Measurements from ENCODE around the gene ESR1. TPM values are rescaled to one million over a fixed set of nuclear protein-coding genes. Genes with fewer than 3 reads are reported as not detected.

Gene ESR1
- total and polyA plus RNA-seq, 2 donors (not counting 1 experiment from before 2014, with no cell fraction given), result 0.06 to 0.50 TPM

GRCh38 chr6:151835396-151835795 lies 27.9 kb downstream of the ESR1 start:
- H2AFZ ChIP-seq (ENCODE audit: low read length), result no peak overlapping the region
- H3K4me1 ChIP-seq (ENCODE audit: control insufficient read depth, extremely low read depth, insufficient read depth, low read length), result no peaks in the 10 kb centered on the region
- H3K4me2 ChIP-seq (ENCODE audit: extremely low read depth, insufficient read depth, low read length), result no peak overlapping the region
- TF ChIP-seq CTCF (conservative IDR thresholded peaks at IDR 0.05 in 1 of 2, IDR thresholded peaks at IDR 0.05 in 1 of 2; ENCODE audit: low read depth in 1 of 2, low read length in 2 of 2), result no peak
- TF ChIP-seq EZH2 (IDR thresholded peaks at IDR 0.05; ENCODE audit: low read length, missing control alignments), result no peak
- DNase-seq (ENCODE audit: low read depth in 2 of 2), result no peak
- no peaks in the 10 kb centered on the region for H3K79me2 ChIP-seq (ENCODE audit: control insufficient read depth, insufficient read depth, low read length)
- H3K4me3 ChIP-seq (replicated peaks in 1 of 4; ENCODE audit: control extremely low read depth in 1 of 4, insufficient read depth in 1 of 4, low read depth in 3 of 4, low read length in 4 of 4), result no peak overlapping the region
- H3K27ac ChIP-seq (ENCODE audit: insufficient read depth, low read length), result no peak overlapping the region
- no peaks in the 10 kb centered on the region for H3K36me3 ChIP-seq (ENCODE audit: control insufficient read depth, insufficient read depth, low read length)
- H3K9me3 ChIP-seq (ENCODE audit: control insufficient read depth, insufficient read depth, low read depth, low read length), result no peaks in the 10 kb centered on the region
- no peak overlapping the region for H3K9ac ChIP-seq (ENCODE audit: insufficient read depth, low read length)
- H3K27me3 ChIP-seq (ENCODE audit: control insufficient read depth, insufficient read depth, low read length), result no peaks in the 10 kb centered on the region
- no peaks in the 10 kb centered on the region for H4K20me1 ChIP-seq (ENCODE audit: control insufficient read depth, extremely low read depth, insufficient read depth, low read length)

DNA sequence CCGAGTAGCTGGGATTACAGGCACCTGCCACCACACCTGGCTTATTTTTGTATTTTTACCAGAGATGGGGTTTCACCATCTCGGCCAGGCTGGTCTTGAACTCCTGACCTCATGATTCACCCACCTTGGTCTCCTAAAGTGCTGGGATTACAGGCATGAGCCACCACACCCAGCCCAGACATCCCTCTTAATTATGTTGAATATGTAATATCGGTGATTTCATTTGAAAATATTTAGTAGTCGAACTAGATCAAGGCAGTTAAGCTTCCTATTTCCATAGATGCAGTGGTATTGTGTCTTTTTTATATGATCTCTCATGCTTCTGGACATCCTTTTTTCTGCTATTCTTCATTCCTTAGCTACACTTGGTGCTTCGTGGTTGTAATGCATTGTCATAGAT lies 29.7 kb downstream of the ESR1 start:
- H3K27me3 ChIP-seq (ENCODE audit: control insufficient read depth, insufficient read depth, low read length), result no peaks in the 10 kb centered on the region
- H4K20me1 ChIP-seq (ENCODE audit: control insufficient read depth, extremely low read depth, insufficient read depth, low read length), result no peaks in the 10 kb centered on the region
- no peak overlapping the region for H3K27ac ChIP-seq (ENCODE audit: insufficient read depth, low read length)
- H3K36me3 ChIP-seq (ENCODE audit: control insufficient read depth, insufficient read depth, low read length), result no peaks in the 10 kb centered on the region
- TF ChIP-seq EZH2 (IDR thresholded peaks at IDR 0.05; ENCODE audit: low read length, missing control alignments), result no peak
- TF ChIP-seq CTCF (conservative IDR thresholded peaks at IDR 0.05 in 1 of 2, IDR thresholded peaks at IDR 0.05 in 1 of 2; ENCODE audit: low read depth in 1 of 2, low read length in 2 of 2), result no peak
- H3K79me2 ChIP-seq (ENCODE audit: control insufficient read depth, insufficient read depth, low read length), result no peaks in the 10 kb centered on the region
- H2AFZ ChIP-seq (ENCODE audit: low read length), result no peak overlapping the region
- H3K4me3 ChIP-seq (replicated peaks in 1 of 4; ENCODE audit: control extremely low read depth in 1 of 4, insufficient read depth in 1 of 4, low read depth in 3 of 4, low read length in 4 of 4), result no peak overlapping the region
- H3K9ac ChIP-seq (ENCODE audit: insufficient read depth, low read length), result no peak overlapping the region
- no peaks in the 10 kb centered on the region for H3K9me3 ChIP-seq (ENCODE audit: control insufficient read depth, insufficient read depth, low read depth, low read length)
- no peaks in the 10 kb centered on the region for H3K4me1 ChIP-seq (ENCODE audit: control insufficient read depth, extremely low read depth, insufficient read depth, low read length)
- DNase-seq (ENCODE audit: low read depth in 2 of 2), result no peak
- no peak overlapping the region for H3K4me2 ChIP-seq (ENCODE audit: extremely low read depth, insufficient read depth, low read length)

DNA sequence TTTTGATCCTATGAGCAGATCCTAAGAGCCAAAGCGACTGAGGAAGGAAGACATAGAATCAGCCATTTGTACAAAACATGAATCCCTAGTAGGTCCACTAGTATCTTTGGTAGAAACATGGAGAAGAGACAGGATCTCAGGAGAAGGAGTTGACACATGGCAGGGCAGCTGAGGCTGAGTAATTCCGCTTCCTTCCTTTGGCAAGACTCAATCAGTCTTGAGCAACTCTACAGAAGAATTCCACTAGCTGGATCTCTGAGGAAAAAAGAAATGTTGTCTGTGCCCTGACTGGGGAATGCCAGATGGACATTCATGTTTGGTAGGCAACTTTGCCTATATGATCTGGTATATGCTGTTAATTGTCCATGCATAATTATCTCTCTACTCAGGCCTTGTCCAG lies 35.3 kb downstream of the ESR1 start:
- no peaks in the 10 kb centered on the region for H3K4me1 ChIP-seq (ENCODE audit: control insufficient read depth, extremely low read depth, insufficient read depth, low read length)

More for the DNA sequence above, 35.3 kb downstream of the ESR1 start:
- no peaks in the 10 kb centered on the region for H4K20me1 ChIP-seq (ENCODE audit: control insufficient read depth, extremely low read depth, insufficient read depth, low read length)
- no peaks in the 10 kb centered on the region for H3K27me3 ChIP-seq (ENCODE audit: control insufficient read depth, insufficient read depth, low read length)
- no peak overlapping the region for H3K27ac ChIP-seq (ENCODE audit: insufficient read depth, low read length)
- H3K9me3 ChIP-seq (ENCODE audit: control insufficient read depth, insufficient read depth, low read depth, low read length), result no peaks in the 10 kb centered on the region
- H3K79me2 ChIP-seq (ENCODE audit: control insufficient read depth, insufficient read depth, low read length), result no peaks in the 10 kb centered on the region
- H3K4me3 ChIP-seq (replicated peaks in 1 of 4; ENCODE audit: control extremely low read depth in 1 of 4, insufficient read depth in 1 of 4, low read depth in 3 of 4, low read length in 4 of 4), result no peak overlapping the region
- H3K9ac ChIP-seq (ENCODE audit: insufficient read depth, low read length), result no peak overlapping the region
- H3K4me2 ChIP-seq (ENCODE audit: extremely low read depth, insufficient read depth, low read length), result no peak overlapping the region
- TF ChIP-seq CTCF (conservative IDR thresholded peaks at IDR 0.05 in 1 of 2, IDR thresholded peaks at IDR 0.05 in 1 of 2; ENCODE audit: low read depth in 1 of 2, low read length in 2 of 2) (no peak), EZH2 (IDR thresholded peaks at IDR 0.05; ENCODE audit: low read length, missing control alignments) (no peak)
- no peaks in the 10 kb centered on the region for H3K36me3 ChIP-seq (ENCODE audit: control insufficient read depth, insufficient read depth, low read length)
- H2AFZ ChIP-seq (ENCODE audit: low read length), result no peak overlapping the region
- DNase-seq (ENCODE audit: low read depth in 2 of 2), result no peak

Measured in fibroblast of lung (primary cell).